ENCODE results near the gene SLC35B3. TPM values are rescaled to one million over a fixed set of nuclear protein-coding genes. Genes with fewer than 3 reads are reported as not detected.

SLC35B3 gene
- total and polyA plus RNA-seq, 2 donors (not counting 1 experiment from before 2014, with no cell fraction given), result 19.0 to 42.1 TPM

DNA sequence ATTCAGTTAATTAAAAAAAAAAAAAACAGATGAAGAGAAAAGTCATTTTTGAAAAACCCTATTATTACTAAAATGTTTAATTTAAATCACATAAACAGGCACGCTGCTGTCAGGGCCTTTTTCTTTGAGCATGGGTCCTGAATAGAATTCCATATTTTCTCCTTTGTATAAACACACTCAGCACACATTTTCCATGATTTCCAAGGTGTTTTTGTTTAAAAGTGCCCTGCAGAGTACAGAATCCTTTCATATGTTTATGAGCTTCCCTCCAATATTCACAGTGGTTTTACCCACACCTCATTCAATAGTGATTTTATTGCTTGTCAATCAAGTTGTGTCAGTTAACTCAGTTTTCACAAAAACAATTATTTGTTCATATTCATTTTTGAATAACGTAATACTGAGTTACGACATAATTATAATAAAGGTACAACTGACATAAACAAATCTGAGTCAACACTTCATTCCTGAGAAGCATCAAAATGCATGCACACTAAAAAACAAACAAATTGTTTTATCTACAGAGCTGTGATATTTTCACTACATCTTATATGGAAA, 15.2 kb downstream of the SLC35B3 start:
- H3K36me3 ChIP-seq (ENCODE audit: control insufficient read depth, insufficient read depth, low read length), result peaks cover 8% of the 10 kb centered on the region
- H4K20me1 ChIP-seq (ENCODE audit: control insufficient read depth, extremely low read depth, insufficient read depth, low read length), result no peaks in the 10 kb centered on the region
- H3K79me2 ChIP-seq (ENCODE audit: control insufficient read depth, insufficient read depth, low read length), result no peaks in the 10 kb centered on the region
- TF ChIP-seq EZH2 (IDR thresholded peaks at IDR 0.05; ENCODE audit: low read length, missing control alignments), result no peak
- TF ChIP-seq, protein P1, sequence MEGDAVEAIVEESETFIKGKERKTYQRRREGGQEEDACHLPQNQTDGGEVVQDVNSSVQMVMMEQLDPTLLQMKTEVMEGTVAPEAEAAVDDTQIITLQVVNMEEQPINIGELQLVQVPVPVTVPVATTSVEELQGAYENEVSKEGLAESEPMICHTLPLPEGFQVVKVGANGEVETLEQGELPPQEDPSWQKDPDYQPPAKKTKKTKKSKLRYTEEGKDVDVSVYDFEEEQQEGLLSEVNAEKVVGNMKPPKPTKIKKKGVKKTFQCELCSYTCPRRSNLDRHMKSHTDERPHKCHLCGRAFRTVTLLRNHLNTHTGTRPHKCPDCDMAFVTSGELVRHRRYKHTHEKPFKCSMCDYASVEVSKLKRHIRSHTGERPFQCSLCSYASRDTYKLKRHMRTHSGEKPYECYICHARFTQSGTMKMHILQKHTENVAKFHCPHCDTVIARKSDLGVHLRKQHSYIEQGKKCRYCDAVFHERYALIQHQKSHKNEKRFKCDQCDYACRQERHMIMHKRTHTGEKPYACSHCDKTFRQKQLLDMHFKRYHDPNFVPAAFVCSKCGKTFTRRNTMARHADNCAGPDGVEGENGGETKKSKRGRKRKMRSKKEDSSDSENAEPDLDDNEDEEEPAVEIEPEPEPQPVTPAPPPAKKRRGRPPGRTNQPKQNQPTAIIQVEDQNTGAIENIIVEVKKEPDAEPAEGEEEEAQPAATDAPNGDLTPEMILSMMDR (conservative IDR thresholded peaks at IDR 0.05 in 1 of 2, IDR thresholded peaks at IDR 0.05 in 1 of 2; ENCODE audit: low read depth in 1 of 2, low read length in 2 of 2), result no peak
- H2AFZ ChIP-seq (ENCODE audit: low read length), result no peak overlapping the region
- H3K9me3 ChIP-seq (ENCODE audit: control insufficient read depth, insufficient read depth, low read depth, low read length), result no peaks in the 10 kb centered on the region
- H3K27me3 ChIP-seq (ENCODE audit: control insufficient read depth, insufficient read depth, low read length), result no peaks in the 10 kb centered on the region
- no peak overlapping the region for H3K9ac ChIP-seq (ENCODE audit: insufficient read depth, low read length)
- no peak overlapping the region for H3K27ac ChIP-seq (ENCODE audit: insufficient read depth, low read length)
- no peak for DNase-seq (ENCODE audit: low read depth in 2 of 2)
- no peaks in the 10 kb centered on the region for H3K4me1 ChIP-seq (ENCODE audit: control insufficient read depth, extremely low read depth, insufficient read depth, low read length)
- H3K4me3 ChIP-seq (replicated peaks in 1 of 4; ENCODE audit: control extremely low read depth in 1 of 4, insufficient read depth in 1 of 4, low read depth in 3 of 4, low read length in 4 of 4), result no peak overlapping the region
- no peak overlapping the region for H3K4me2 ChIP-seq (ENCODE audit: extremely low read depth, insufficient read depth, low read length)

DNA sequence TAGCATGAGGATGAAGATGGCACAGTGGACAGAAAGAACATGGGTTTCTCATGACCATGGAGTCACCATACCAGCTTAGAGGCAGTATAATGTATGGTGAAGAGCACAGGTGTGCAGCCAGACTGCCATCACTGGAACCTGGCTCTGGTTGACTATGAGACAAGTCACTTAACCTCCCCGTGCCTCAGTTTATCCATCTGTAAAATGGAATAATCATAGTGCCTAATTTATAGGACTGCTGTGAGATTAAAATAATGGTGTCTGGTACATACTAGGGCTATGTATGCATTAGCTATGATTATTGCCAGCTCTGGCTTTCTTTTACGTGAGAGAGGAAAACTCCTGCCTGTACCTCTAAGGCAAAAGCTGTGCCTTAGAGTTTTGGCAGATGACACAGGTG, 19.4 kb downstream of the SLC35B3 start:
- H3K4me2 ChIP-seq (ENCODE audit: extremely low read depth, insufficient read depth, low read length), result no peak overlapping the region
- no peak for DNase-seq (ENCODE audit: low read depth in 2 of 2)
- H3K27ac ChIP-seq (ENCODE audit: insufficient read depth, low read length), result no peak overlapping the region
- no peak for TF ChIP-seq EZH2 (IDR thresholded peaks at IDR 0.05; ENCODE audit: low read length, missing control alignments)
- TF ChIP-seq, protein P1 (conservative IDR thresholded peaks at IDR 0.05 in 1 of 2, IDR thresholded peaks at IDR 0.05 in 1 of 2; ENCODE audit: low read depth in 1 of 2, low read length in 2 of 2), result no peak
- no peaks in the 10 kb centered on the region for H3K9me3 ChIP-seq (ENCODE audit: control insufficient read depth, insufficient read depth, low read depth, low read length)
- H3K4me3 ChIP-seq (replicated peaks in 1 of 4; ENCODE audit: control extremely low read depth in 1 of 4, insufficient read depth in 1 of 4, low read depth in 3 of 4, low read length in 4 of 4), result no peak overlapping the region
- no peak overlapping the region for H2AFZ ChIP-seq (ENCODE audit: low read length)
- H3K79me2 ChIP-seq (ENCODE audit: control insufficient read depth, insufficient read depth, low read length), result no peaks in the 10 kb centered on the region
- H3K36me3 ChIP-seq (ENCODE audit: control insufficient read depth, insufficient read depth, low read length), result peaks cover 8% of the 10 kb centered on the region
- H3K9ac ChIP-seq (ENCODE audit: insufficient read depth, low read length), result no peak overlapping the region
- H4K20me1 ChIP-seq (ENCODE audit: control insufficient read depth, extremely low read depth, insufficient read depth, low read length), result no peaks in the 10 kb centered on the region
- H3K27me3 ChIP-seq (ENCODE audit: control insufficient read depth, insufficient read depth, low read length), result no peaks in the 10 kb centered on the region
- no peaks in the 10 kb centered on the region for H3K4me1 ChIP-seq (ENCODE audit: control insufficient read depth, extremely low read depth, insufficient read depth, low read length)

DNA sequence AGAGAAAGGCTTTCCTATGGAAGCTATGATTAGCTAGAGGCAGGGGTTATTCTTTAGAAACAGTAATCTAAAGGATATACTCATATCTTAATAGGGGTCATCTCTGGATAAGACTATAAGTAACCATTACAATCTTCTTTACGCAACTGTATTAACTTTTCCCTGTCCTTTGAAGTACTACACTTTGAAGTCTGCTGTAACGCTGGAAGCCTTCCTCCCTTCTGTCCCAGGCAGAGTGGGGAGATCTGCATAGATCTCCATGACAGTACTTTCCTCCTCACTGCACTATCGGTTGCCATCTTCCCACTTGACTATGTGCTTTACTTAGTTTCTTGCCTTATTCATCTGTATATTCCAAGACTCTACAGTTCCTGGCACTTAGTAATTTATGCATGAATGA, 20.1 kb downstream of the SLC35B3 start:
- Histone ChIP-seq H4K20me1 (ENCODE audit: control insufficient read depth, extremely low read depth, insufficient read depth, low read length) (no peaks in the 10 kb centered on the region), H2AFZ (ENCODE audit: low read length) (no peak overlapping the region), H3K4me1 (ENCODE audit: control insufficient read depth, extremely low read depth, insufficient read depth, low read length) (no peaks in the 10 kb centered on the region), H3K27ac (ENCODE audit: insufficient read depth, low read length) (no peak overlapping the region), H3K27me3 (ENCODE audit: control insufficient read depth, insufficient read depth, low read length) (no peaks in the 10 kb centered on the region), H3K79me2 (ENCODE audit: control insufficient read depth, insufficient read depth, low read length) (no peaks in the 10 kb centered on the region), H3K4me2 (ENCODE audit: extremely low read depth, insufficient read depth, low read length) (no peak overlapping the region), H3K4me3 (replicated peaks in 1 of 4; ENCODE audit: control extremely low read depth in 1 of 4, insufficient read depth in 1 of 4, low read depth in 3 of 4, low read length in 4 of 4) (no peak overlapping the region), H3K9me3 (ENCODE audit: control insufficient read depth, insufficient read depth, low read depth, low read length) (no peaks in the 10 kb centered on the region), H3K9ac (ENCODE audit: insufficient read depth, low read length) (no peak overlapping the region), H3K36me3 (ENCODE audit: control insufficient read depth, insufficient read depth, low read length) (peaks cover 7% of the 10 kb centered on the region)
- DNase-seq (ENCODE audit: low read depth in 2 of 2), result no peak
- TF ChIP-seq, protein P1 (conservative IDR thresholded peaks at IDR 0.05 in 1 of 2, IDR thresholded peaks at IDR 0.05 in 1 of 2; ENCODE audit: low read depth in 1 of 2, low read length in 2 of 2), result no peak
- TF ChIP-seq EZH2 (IDR thresholded peaks at IDR 0.05; ENCODE audit: low read length, missing control alignments), result no peak

All from fibroblast of lung (primary cell).